Adrenal gland (tissue), 12 donors: ENCODE results near the gene S100A10. TPM values are rescaled to one million over a fixed set of nuclear protein-coding genes. Genes with fewer than 3 reads are reported as not detected.

Experiments
- DNase-seq, 7 donors: peaks; one replicate each; pipeline ENCODE4 v3.0.0-alpha.2; 2019 to 2020
- H3K27ac ChIP-seq, 5 donors: fragments of 200-600 bp; sonication (generic) in 4 of 5; 1 replicate in 3 of 5; 2 replicates in 2 of 5; pipeline versions ENCODE4 v1.5.1 to v1.8.0; 2016 to 2020; ENCODE audit warnings: mild to moderate bottlenecking in 1 of 5
- H3K27me3 ChIP-seq: fragments of 200-600 bp; 2 replicates; pipeline ENCODE4 v1.8.0; 2021
- H3K36me3 ChIP-seq, 2 donors: fragments of 200-600 bp; replicated peaks in 1 of 2; 1 replicate in 1 of 2; 2 replicates in 1 of 2; pipeline versions ENCODE4 v1.5.1 to v1.8.0; 2018 to 2022
- H3K4me1 ChIP-seq, 2 donors: fragments of 200-600 bp; replicated peaks in 1 of 2; 1 replicate in 1 of 2; 2 replicates in 1 of 2; pipeline versions ENCODE4 v1.5.1 to v1.8.0; 2018 to 2021
- H3K4me3 ChIP-seq, 4 donors: fragments of 200-600 bp; sonication (generic) in 3 of 4; one replicate each; pipeline ENCODE4 v1.5.1; 2016 to 2018
- H3K9me3 ChIP-seq, 3 donors: fragments of 200-600 bp; sonication (generic) in 1 of 3; replicated peaks in 1 of 3; 1 replicate in 2 of 3; 2 replicates in 1 of 3; pipeline versions ENCODE4 v1.5.1 to v1.8.0; 2016 to 2021
- CTCF ChIP-seq, 6 experiments: fragments of 450-650 bp in 4 of 6; fragments of 200-600 bp in 2 of 6; sonication (generic) in 1 of 6; IDR thresholded peaks; 1 replicate in 5 of 6; 2 replicates in 1 of 6; pipeline versions ENCODE4 v1.5.1 to v1.8.0; 2016 to 2021; ENCODE audit warnings: antibody characterized with exemption in 6 of 6, mild to moderate bottlenecking in 2 of 6, moderate library complexity in 1 of 6
- POLR2A ChIP-seq, 2 donors: fragments of 450-650 bp; IDR thresholded peaks; one replicate each; pipeline ENCODE4 v1.6.1; 2017; ENCODE audit warnings: antibody characterized with exemption in 2 of 2, mild to moderate bottlenecking in 2 of 2, moderate library complexity in 1 of 2
- whole genome bisulfite sequencing, 4 donors: extraction: QIAGEN DNeasy Blood & Tissue Kit in 2 of 4; methylation state at CpG; one replicate each; pipeline versions ENCODE4 v1.1.5 to v1.1.7; 2013 to 2017; 5-methylcytosine and 5-hydroxymethylcytosine counted together
- intact Hi-C, 2 donors: fragments of 100-400 bp; cut with DNase I; formaldehyde crosslinking; loops; one replicate each; pipeline versions ENCODE4 v1.14.1 to v1.15.0; 2022 to 2023
- polyA plus RNA-seq, 3 donors: library from polyadenylated mRNA; stranded (reverse); fragments of 200-250 nt in 2 of 3; fragments of 350-450 nt in 1 of 3; fragmentation: Illumina TruSeq in 1 of 3; extraction: RNeasy Lipid Tissue Mini Kit (QIAGEN cat#74804) in 1 of 3; gene quantifications; one replicate each; pipeline ENCODE4 v1.2.3, GENCODE V29; 2013 to 2014
- total RNA-seq, 9 donors: library from RNA; depleted of rRNA in 4 of 9; stranded (reverse); fragments of >200 nt in 4 of 9; fragments of 120-200 nt in 1 of 9; fragmentation: NEBNext Ultra II Directional in 1 of 9; extraction: Animal tissue kit (Norgen Biotek cat#: 25700) in 1 of 9; gene quantifications; one replicate each; pipeline versions ENCODE4 v1.1.0 to v1.2.4, GENCODE V29; 2013 to 2023
- donor health status: healthy with polysubstance abuse.
- donor health status: Bipolar disorder and iron deficiency.
- donor health status: DM: yes; HTN: yes; CAD: no.
- donor health status: DM: no; HTN: no; CAD: no.
- donor health status: DM: no; HTN: no; CAD: no.
- donor health status: DM: yes; HTN: yes; CAD: no.

S100A10 gene
- total and polyA plus RNA-seq, 12 donors = 24.9 to 860 (median 366) TPM

GRCh38 chr1:151982300-151983005, 11.2 kb downstream of the S100A10 start:
- TF ChIP-seq CTCF (IDR thresholded peaks at IDR 0.05) (no peak), POLR2A (IDR thresholded peaks at IDR 0.05) (no peak)
- Histone ChIP-seq H3K27ac (no peak overlapping the region), H3K4me3 (no peak overlapping the region), H3K9me3 (no peaks in the 10 kb centered on the region), H3K36me3 (peaks cover 0 to 32% of the 10 kb centered on the region in 2 donors), H3K4me1 (peaks cover 13 to 31% of the 10 kb centered on the region in 2 donors), H3K27me3 (no peaks in the 10 kb centered on the region)
- 50 to 83% (median 72%) methylated on average over 1 of the region's 1 CpG for WGBS, 4 donors
- DNase-seq = no peak
- intact Hi-C loops = no loop called here

GRCh38 chr1:151981178-151981525, 12.5 kb downstream of the S100A10 start:
- Histone ChIP-seq H3K27ac (no peak overlapping the region), H3K4me1 (peaks cover 13 to 22% of the 10 kb centered on the region in 2 donors), H3K9me3 (no peaks in the 10 kb centered on the region), H3K4me3 (no peak overlapping the region), H3K27me3 (no peaks in the 10 kb centered on the region), H3K36me3 (peaks cover 0 to 32% of the 10 kb centered on the region in 2 donors)
- intact Hi-C loops = no loop called here
- WGBS, 4 donors = 87 to 94% (median 90%) methylated on average over 5 of the region's 5 CpGs
- DNase-seq = no peak
- TF ChIP-seq POLR2A (IDR thresholded peaks at IDR 0.05) (no peak), CTCF (IDR thresholded peaks at IDR 0.05) (no peak)

- no peaks in the 10 kb centered on the region for H3K9me3 ChIP-seq
- TF ChIP-seq CTCF (IDR thresholded peaks at IDR 0.05) = no peak
- no peak for TF ChIP-seq POLR2A (IDR thresholded peaks at IDR 0.05)
- H3K36me3 ChIP-seq = peaks cover 0 to 27% of the 10 kb centered on the region in 2 donors
- H3K27me3 ChIP-seq = no peaks in the 10 kb centered on the region
- intact Hi-C loops = no loop called here
- H3K4me3 ChIP-seq = no peak overlapping the region
- 41 to 58% (median 51%) methylated on average over 5 of the region's 5 CpGs for WGBS, 4 donors
- H3K27ac ChIP-seq = peak overlapping the region in 2 of 5 donors; percentile 15 to 43
- DNase-seq = peak in 5 of 7 donors; percentile 37 to 65 (median 43)
- H3K4me1 ChIP-seq = peaks cover 13 to 22% of the 10 kb centered on the region in 2 donors
These were observed 13.1 kb downstream of the S100A10 start for GRCh38 chr1:151980287-151981177.

- H3K36me3 ChIP-seq = peaks cover 0 to 12% of the 10 kb centered on the region in 2 donors
- H3K4me3 ChIP-seq = no peak overlapping the region
- H3K27ac ChIP-seq = no peak overlapping the region
- 63 to 81% (median 66%) methylated on average over 5 of the region's 5 CpGs for WGBS, 4 donors
- no peak for DNase-seq
- intact Hi-C loops = no loop called here
- peaks cover 8 to 12% of the 10 kb centered on the region in 2 donors for H3K4me1 ChIP-seq
- H3K9me3 ChIP-seq = no peaks in the 10 kb centered on the region
- no peaks in the 10 kb centered on the region for H3K27me3 ChIP-seq
- no peak for TF ChIP-seq POLR2A (IDR thresholded peaks at IDR 0.05)
These were observed 14.7 kb downstream of the S100A10 start for GRCh38 chr1:151978922-151979321.
